Measurements from ENCODE around the gene MAP2K6. TPM values are rescaled to one million over a fixed set of nuclear protein-coding genes. Genes with fewer than 3 reads are reported as not detected.

The MAP2K6 gene
- total and polyA plus RNA-seq, 2 of the 8 experiments (the other 6 are each of a cell fraction or from before 2014, with no cell fraction given), result 11.0 to 44.1 TPM

DNA sequence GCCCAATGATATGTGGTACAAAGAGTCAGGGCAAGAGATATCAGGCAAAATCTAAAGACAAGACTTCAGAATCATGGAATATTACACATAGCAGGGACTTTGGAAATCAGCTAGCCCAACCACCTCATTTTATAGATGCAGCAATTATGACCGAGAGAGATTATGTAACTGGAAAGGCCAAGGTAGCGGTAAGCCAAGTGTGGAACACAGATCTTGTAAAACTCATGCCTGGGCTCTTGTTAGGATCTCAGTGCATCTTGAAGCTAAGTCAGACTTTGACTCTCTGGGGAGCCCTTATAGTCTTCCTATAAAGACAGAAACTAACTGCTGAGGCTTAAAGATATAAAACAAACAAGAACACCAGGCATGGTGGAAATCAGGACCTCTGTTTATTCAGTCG, 18.6 kb downstream of the MAP2K6 start:
- H4K20me1 ChIP-seq (replicated peaks in 1 of 2; ENCODE audit: control insufficient read depth in 1 of 2, insufficient read depth in 2 of 2, low read length in 2 of 2), result no peaks in the 10 kb centered on the region
- H3K23me2 ChIP-seq (ENCODE audit: low read depth, low read length), result no peaks in the 10 kb centered on the region
- H3K14ac ChIP-seq (ENCODE audit: insufficient read length), result no peak overlapping the region
- H2BK20ac ChIP-seq (ENCODE audit: low read length), result peak overlapping the region; percentile 9; the same call in 1 of the 2 replicates
- no peak overlapping the region for H3K56ac ChIP-seq (replicated peaks; ENCODE audit: insufficient read length, low read depth, low read length)
- no peaks in the 10 kb centered on the region; the same call in 1 of the 2 replicates for H3K79me1 ChIP-seq (ENCODE audit: low read depth, low read length)
- no peak overlapping the region for H2BK15ac ChIP-seq (ENCODE audit: low read length)
- no peak for DNase-seq (ENCODE audit: low read depth in 1 of 2, low spot score in 2 of 2)
- no peak overlapping the region for H3K4me2 ChIP-seq (ENCODE audit: insufficient read depth in 1 of 2, low read depth in 2 of 2, low read length in 2 of 2)
- H3K36me3 ChIP-seq (ENCODE audit: control insufficient read depth in 2 of 4, insufficient read depth in 4 of 4, low read length in 3 of 4), result no peaks in the 10 kb centered on the region
- H2AFZ ChIP-seq (ENCODE audit: low read length), result no peak overlapping the region
- no peak overlapping the region for H3K18ac ChIP-seq (ENCODE audit: extremely low read depth, low read length)
- WGBS, 2 experiments (ENCODE audit: extremely low coverage in 1 of 2, insufficient coverage in 1 of 2, insufficient read length in 1 of 2, insufficient replicate concordance in 2 of 2, low coverage in 1 of 2, low lambda C conversion rate in 2 of 2, missing lambda C conversion rate in 1 of 2), result 92% methylated on average over 3 of the region's 3 CpGs; no CpG with 5 or more reads in 1 of the 2 experiments
- H3K27ac ChIP-seq (ENCODE audit: low read depth, low read length), result no peak overlapping the region
- no peak overlapping the region for H2BK120ac ChIP-seq (replicated peaks; ENCODE audit: low read depth, low read length)
- no peak overlapping the region for H3K4ac ChIP-seq (replicated peaks; ENCODE audit: insufficient read length, low read depth, low read length)
- no peak overlapping the region for H2AK5ac ChIP-seq (ENCODE audit: low read depth, low read length)
- CTCF ChIA-PET (ENCODE audit: partially characterized antibody), result interaction anchor here (0.6 to 2.3 kb wide), 7 partner anchors 15 to 79 kb away, joined by 3 to 8 read pairs (median 4); no protein-coding TSS in a partner anchor
- peaks cover 2 to 17% (median 11%) of the 10 kb centered on the region in 4 experiments for H3K4me1 ChIP-seq (replicated peaks in 1 of 4; ENCODE audit: control insufficient read depth in 3 of 4, insufficient read depth in 4 of 4, low read length in 3 of 4)
- H3K9me3 ChIP-seq (ENCODE audit: insufficient read depth in 2 of 2, low read depth in 1 of 2, low read length in 1 of 2), result no peaks in the 10 kb centered on the region
- no peak overlapping the region for H4K91ac ChIP-seq (replicated peaks; ENCODE audit: insufficient read length, low read length)
- no peak for FAIRE-seq
- H3K23ac ChIP-seq (ENCODE audit: insufficient read length), result no peak overlapping the region
- no peak overlapping the region for H2BK12ac ChIP-seq (ENCODE audit: low read depth, low read length)
- POLR2A ChIA-PET (ENCODE audit: partially characterized antibody), result interaction anchor here (1.2 kb wide), 1 partner anchor 18 kb away, joined by 7 read pairs; no protein-coding TSS in a partner anchor
- TF ChIP-seq KDM4A (IDR thresholded peaks at IDR 0.05; ENCODE audit: low read depth, low read length, severe bottlenecking), result no peak
- TF ChIP-seq TCF12 (IDR thresholded peaks at IDR 0.05; ENCODE audit: low read depth, low read length), result no peak
- no peak for TF ChIP-seq SIRT6 (IDR thresholded peaks at IDR 0.05; ENCODE audit: low read length)
- TF ChIP-seq SUZ12 (IDR thresholded peaks at IDR 0.05; ENCODE audit: low read length), result no peak
- no peak for TF ChIP-seq ZNF274 (IDR thresholded peaks at IDR 0.05; ENCODE audit: borderline replicate concordance, extremely low read depth, low read length)
- no peak for TF ChIP-seq TAF1 (IDR thresholded peaks at IDR 0.05; ENCODE audit: low read depth, low read length)
- no peak for TF ChIP-seq POU5F1 (IDR thresholded peaks at IDR 0.05; ENCODE audit: low read depth, low read length)
- H3K4me3 ChIP-seq (ENCODE audit: extremely low read depth in 1 of 4, insufficient read depth in 2 of 4, low read depth in 3 of 4, low read length in 4 of 4), result no peak overlapping the region
- no peaks in the 10 kb centered on the region for H3K27me3 ChIP-seq (replicated peaks in 1 of 4; ENCODE audit: control insufficient read depth in 3 of 4, extremely low read depth in 1 of 4, insufficient read depth in 3 of 4, low read length in 3 of 4)
- H4K5ac ChIP-seq (ENCODE audit: insufficient read length, low read depth, low read length), result no peak overlapping the region
- H3K79me2 ChIP-seq (ENCODE audit: control insufficient read depth in 1 of 2, insufficient read depth in 2 of 2, low read length in 2 of 2), result peaks cover 0 to 34% of the 10 kb centered on the region in 2 experiments; a peak in 2 of 4 replicates
- H3K9ac ChIP-seq (replicated peaks in 1 of 4; ENCODE audit: extremely low read depth in 1 of 4, low read depth in 3 of 4, low read length in 3 of 4), result no peak overlapping the region
- no peak overlapping the region for H4K8ac ChIP-seq (ENCODE audit: extremely low read depth, insufficient read depth, low read length)
- no peak overlapping the region for H2BK5ac ChIP-seq (ENCODE audit: low read depth, low read length)

All from H1 (cell line).